NT2/D1 (cell line): ENCODE data around the gene HDAC10.

Experiments used
- DNase-seq: peaks from one replicate; pipeline ENCODE4 v3.0.0-alpha.2; 2011; ENCODE audit warnings: low read depth, low spot score
- H3K27me3 ChIP-seq: 2 replicates; pipeline ENCODE4 v1.6.0; 2011; ENCODE audit warnings: mild to moderate bottlenecking; ENCODE audit not compliant: insufficient read length, insufficient read depth
- H3K36me3 ChIP-seq: 2 replicates; pipeline ENCODE4 v1.6.1; 2011; ENCODE audit warnings: mild to moderate bottlenecking, low read length, mixed read lengths; ENCODE audit not compliant: insufficient read depth, insufficient read length
- H3K4me1 ChIP-seq: 2 replicates; pipeline ENCODE4 v1.5.1; 2011; ENCODE audit not compliant: insufficient read depth, insufficient read length
- H3K4me3 ChIP-seq: 2 replicates; pipeline ENCODE4 v1.5.1; 2011; ENCODE audit warnings: low read depth; ENCODE audit not compliant: insufficient read length
- H3K9ac ChIP-seq: 2 replicates; pipeline ENCODE4 v1.6.0; 2011; ENCODE audit warnings: low read depth; ENCODE audit not compliant: insufficient read length
- H3K9me3 ChIP-seq: 2 replicates; pipeline ENCODE4 v1.5.1; 2011; ENCODE audit warnings: mild to moderate bottlenecking, low read length; ENCODE audit not compliant: insufficient read depth
- SUZ12 ChIP-seq: IDR thresholded peaks from 2 replicates; pipeline ENCODE4 v1.6.1; 2011; ENCODE audit not compliant: insufficient read length, insufficient read depth; ENCODE audit errors: extremely low read depth
- YY1 ChIP-seq: IDR thresholded peaks from 2 replicates; pipeline ENCODE4 v1.6.1; 2011; ENCODE audit not compliant: insufficient read length, insufficient read depth
- ZNF274 ChIP-seq: IDR thresholded peaks from 2 replicates; pipeline ENCODE4 v1.6.1; 2011; ENCODE audit warnings: mild to moderate bottlenecking, low read depth, low read length

The HDAC10 gene

GRCh38 chr22:50245214-50246072 is 5.6 kb downstream of the HDAC10 start:
- peaks cover 29% of the 10 kb centered on the region for H3K36me3 ChIP-seq
- no peak for DNase-seq
- H3K9me3 ChIP-seq = no peaks in the 10 kb centered on the region
- H3K27me3 ChIP-seq = no peaks in the 10 kb centered on the region
- H3K9ac ChIP-seq = peak overlapping the region; percentile 97
- H3K4me1 ChIP-seq = peaks cover 18% of the 10 kb centered on the region
- no peak for TF ChIP-seq SUZ12
- peak overlapping the region; percentile 93 for H3K4me3 ChIP-seq

DNA sequence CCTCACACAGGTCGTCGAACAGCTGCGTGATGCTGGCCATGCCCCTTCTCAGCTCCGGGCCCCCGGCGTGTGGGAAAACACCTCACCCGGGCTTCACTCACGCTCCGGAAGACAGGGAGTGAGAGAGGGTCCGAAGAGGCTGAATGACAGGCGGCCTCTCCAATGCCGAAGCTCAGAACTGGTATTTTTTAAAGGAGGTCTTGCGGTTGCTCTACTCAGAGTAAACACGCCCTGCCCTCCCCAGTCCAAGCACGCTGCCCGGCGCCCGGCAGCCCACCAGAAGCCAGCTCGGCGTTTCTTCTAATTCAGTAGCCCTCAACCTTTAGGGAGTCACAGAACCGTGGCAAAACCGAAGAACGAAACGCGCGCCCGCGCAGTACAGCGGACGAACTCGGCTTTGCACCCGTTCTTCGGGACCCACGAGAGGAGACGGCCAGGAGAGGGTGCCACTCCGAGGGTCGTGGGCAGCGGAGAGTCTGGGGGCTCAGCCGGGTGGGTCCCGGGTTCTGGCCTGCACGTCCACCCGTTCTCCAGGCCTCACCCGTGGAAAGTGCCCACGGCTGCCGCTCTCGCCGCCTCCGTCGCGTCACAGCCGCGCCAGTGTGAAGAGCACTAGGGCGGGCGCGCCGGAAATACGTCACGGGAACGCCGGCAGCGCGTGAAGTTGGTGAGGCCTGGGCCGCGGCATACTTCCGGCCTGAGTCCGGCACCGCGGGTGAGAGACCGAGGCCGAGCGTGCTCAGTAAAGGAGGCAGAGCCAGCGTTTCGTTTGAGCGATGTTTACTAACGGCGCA is 6.4 kb downstream of the HDAC10 start, which contains the start of gene TUBGCP6:
TUBGCP6 (minus strand) TSS at position 604 of the 794 bp plus-strand sequence; CDS start at position 40, 564 bp downstream.
- Histone ChIP-seq H3K27me3 (no peaks in the 10 kb centered on the region), H3K9me3 (no peaks in the 10 kb centered on the region), H3K36me3 (peaks cover 37% of the 10 kb centered on the region), H3K4me1 (peaks cover 11% of the 10 kb centered on the region), H3K9ac (peak within 1 kb of the TSS; percentile 97), H3K4me3 (peak within 1 kb of the TSS; percentile 93)
- TF ChIP-seq ZNF274 (no peak), YY1 (no peak), SUZ12 (no peak)
- DNase-seq = peak; percentile 68

DNA sequence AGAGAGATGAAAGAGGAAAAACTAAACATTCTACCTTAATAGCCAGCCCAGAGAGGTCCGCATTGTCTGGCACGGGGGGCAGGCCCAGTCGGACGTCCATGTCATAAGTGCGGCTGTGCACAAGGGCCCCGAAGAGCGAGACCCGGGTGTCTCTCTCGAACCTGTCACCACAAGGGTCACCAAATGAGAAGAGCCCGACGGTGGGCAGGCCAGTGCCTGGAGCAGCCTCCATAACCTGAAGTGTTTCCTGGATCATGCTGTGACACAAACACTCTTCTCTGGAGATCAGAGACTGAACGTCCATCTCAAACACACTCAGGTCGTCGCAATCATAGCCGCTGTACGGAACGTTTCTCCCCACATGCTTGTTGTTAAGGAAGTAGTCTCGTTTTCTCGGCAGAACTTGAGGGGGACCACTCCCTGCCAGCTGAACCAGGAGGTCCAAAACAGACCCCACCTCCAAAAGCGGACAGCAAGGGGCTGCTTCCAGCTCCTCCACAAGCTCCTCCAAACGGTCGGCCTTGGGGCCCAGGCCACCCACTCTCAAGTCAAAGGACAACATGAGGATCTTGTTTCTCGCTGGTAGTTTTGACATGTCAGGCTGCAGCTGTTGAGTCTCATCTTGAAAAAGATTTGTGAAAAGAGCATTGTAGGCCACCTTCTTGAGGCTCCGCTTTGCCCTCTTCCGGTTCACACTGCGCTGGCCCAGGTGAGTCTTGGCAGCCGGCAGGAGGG is 7.2 kb downstream of the HDAC10 start:
- TF ChIP-seq YY1 (no peak), SUZ12 (no peak), ZNF274 (no peak)
- Histone ChIP-seq H3K4me1 (peaks cover 9% of the 10 kb centered on the region), H3K36me3 (peaks cover 42% of the 10 kb centered on the region), H3K27me3 (no peaks in the 10 kb centered on the region), H3K4me3 (peak overlapping the region; percentile 93), H3K9me3 (no peaks in the 10 kb centered on the region), H3K9ac (peak overlapping the region; percentile 97)
- DNase-seq = no peak

DNA sequence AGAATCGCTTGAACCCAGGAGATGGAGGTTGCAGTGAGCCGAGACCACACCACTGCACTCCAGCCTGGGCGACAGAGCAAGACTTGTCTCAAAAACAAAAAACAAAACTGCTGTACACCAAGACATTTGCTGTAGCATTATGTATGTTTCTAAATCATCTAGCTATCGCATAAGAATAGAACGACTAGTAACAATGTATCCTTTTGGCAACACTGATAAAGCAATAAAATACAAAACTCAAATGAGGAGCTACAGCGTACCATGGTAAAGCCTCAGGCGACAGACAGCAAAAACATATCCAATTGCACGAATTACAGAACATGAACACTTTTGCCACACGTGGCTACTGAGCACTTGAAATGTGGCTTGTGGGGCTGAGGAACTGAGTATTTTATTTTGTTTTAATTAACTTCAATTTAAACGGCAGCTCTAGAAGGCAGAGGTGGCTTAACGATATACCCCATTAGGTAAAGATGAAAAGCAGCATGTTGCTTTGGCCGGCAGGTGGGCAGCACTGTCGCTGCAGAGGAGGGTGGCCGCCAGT is 8.6 kb downstream of the HDAC10 start:
- H3K4me1 ChIP-seq = peaks cover 9% of the 10 kb centered on the region
- H3K27me3 ChIP-seq = no peaks in the 10 kb centered on the region
- peak overlapping the region; percentile 15 for H3K4me3 ChIP-seq
- peaks cover 38% of the 10 kb centered on the region for H3K36me3 ChIP-seq
- DNase-seq = no peak
- H3K9ac ChIP-seq = peak overlapping the region; percentile 10
- TF ChIP-seq ZNF274 (no peak), YY1 (no peak), SUZ12 (no peak)
- no peaks in the 10 kb centered on the region for H3K9me3 ChIP-seq

- no peak for DNase-seq
- TF ChIP-seq SUZ12 (no peak), YY1 (no peak), ZNF274 (no peak)
- H3K9ac ChIP-seq = no peak overlapping the region
Measured at GRCh38 chr22:50238755-50239154, 12.3 kb downstream of the HDAC10 start.

GRCh38 chr22:50236731-50237409 is 14.2 kb downstream of the HDAC10 start:
- no peak for DNase-seq
- Histone ChIP-seq H3K27me3 (no peaks in the 10 kb centered on the region), H3K4me1 (no peaks in the 10 kb centered on the region), H3K9ac (no peak overlapping the region), H3K36me3 (peaks cover 29% of the 10 kb centered on the region), H3K4me3 (no peak overlapping the region), H3K9me3 (peaks cover 8% of the 10 kb centered on the region; the same call in 1 of the 2 replicates)
- TF ChIP-seq YY1 = no peak
- no peak for TF ChIP-seq ZNF274
- TF ChIP-seq SUZ12 = no peak

More at GRCh38 chr22:50238755-50239154, 12.3 kb downstream of the HDAC10 start:
- Histone ChIP-seq H3K27me3 (no peaks in the 10 kb centered on the region), H3K4me1 (peaks cover 2% of the 10 kb centered on the region), H3K4me3 (no peak overlapping the region), H3K9me3 (peaks cover 8% of the 10 kb centered on the region; the same call in 1 of the 2 replicates), H3K36me3 (peaks cover 25% of the 10 kb centered on the region)
